GM12873 (cell line): ENCODE data around the gene CARD8.

ENCODE experiments used
- TF ChIP-seq, protein P1 (sequence below): IDR thresholded peaks from 2 replicates; pipeline ENCODE4 v1.5.1; 2012; ENCODE audit warnings: low read depth, mild to moderate bottlenecking, moderate library complexity, low read length, control low read depth; ENCODE audit not compliant: insufficient read depth; ENCODE audit errors: missing control alignments

The CARD8 gene

GRCh38 chr19:48253999-48254398, 1.7 kb downstream of the CARD8 start:
- TF ChIP-seq, protein P1, sequence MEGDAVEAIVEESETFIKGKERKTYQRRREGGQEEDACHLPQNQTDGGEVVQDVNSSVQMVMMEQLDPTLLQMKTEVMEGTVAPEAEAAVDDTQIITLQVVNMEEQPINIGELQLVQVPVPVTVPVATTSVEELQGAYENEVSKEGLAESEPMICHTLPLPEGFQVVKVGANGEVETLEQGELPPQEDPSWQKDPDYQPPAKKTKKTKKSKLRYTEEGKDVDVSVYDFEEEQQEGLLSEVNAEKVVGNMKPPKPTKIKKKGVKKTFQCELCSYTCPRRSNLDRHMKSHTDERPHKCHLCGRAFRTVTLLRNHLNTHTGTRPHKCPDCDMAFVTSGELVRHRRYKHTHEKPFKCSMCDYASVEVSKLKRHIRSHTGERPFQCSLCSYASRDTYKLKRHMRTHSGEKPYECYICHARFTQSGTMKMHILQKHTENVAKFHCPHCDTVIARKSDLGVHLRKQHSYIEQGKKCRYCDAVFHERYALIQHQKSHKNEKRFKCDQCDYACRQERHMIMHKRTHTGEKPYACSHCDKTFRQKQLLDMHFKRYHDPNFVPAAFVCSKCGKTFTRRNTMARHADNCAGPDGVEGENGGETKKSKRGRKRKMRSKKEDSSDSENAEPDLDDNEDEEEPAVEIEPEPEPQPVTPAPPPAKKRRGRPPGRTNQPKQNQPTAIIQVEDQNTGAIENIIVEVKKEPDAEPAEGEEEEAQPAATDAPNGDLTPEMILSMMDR = no peak

DNA sequence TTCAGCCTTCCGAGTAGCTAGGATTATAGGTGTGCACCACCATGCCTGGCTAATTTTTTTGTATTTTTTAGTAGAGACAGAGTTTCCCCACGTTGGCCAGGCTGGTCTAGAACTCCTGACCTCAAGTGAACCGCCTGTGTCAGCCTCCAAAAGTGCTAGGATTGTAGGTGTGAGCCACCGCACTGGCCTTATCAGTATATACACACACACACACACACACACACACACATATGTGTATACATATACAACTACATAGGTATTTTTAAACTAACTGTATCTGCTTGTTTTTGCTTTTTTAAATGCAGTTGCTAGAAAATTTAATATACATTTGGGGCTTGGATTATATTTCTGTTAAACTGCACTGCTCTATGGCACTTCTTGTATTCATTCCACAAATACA, 3.1 kb downstream of the CARD8 start:
- TF ChIP-seq, protein P1 = no peak

DNA sequence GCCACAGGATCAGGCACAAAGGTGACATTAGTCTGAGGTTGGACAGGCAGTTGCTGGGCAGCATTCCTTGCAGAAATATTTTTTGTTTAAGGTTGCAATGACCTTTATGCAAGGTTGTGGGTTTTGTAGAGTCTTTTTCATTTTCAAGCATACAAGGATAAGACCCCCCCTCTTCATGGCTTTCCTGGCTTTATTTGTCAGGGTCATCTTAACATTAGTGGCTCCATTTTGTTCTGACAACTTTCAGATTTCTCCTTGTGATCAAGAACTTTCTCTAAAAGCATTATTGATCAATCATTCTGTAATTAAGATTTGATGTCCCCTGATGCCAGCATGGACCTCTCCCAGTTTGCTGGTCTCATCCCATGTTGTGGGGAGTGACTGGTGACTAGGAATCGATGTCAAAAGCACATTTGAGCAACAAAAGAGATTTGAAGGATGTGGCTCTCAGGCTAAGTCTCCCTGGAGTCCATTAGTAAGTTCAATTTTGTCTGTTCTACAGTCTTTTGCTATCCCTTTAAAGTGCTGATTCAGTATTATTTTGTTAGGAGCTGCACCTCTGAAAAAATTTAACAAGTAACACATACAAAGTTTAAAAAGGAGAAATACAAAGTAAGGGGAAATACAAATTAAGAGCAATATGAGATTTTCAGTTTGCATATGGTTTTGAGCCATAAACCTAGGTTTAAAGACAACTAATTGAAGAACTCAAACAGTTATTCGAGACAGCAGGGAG, 5.3 kb downstream of the CARD8 start:
- TF ChIP-seq, protein P1 = no peak

DNA sequence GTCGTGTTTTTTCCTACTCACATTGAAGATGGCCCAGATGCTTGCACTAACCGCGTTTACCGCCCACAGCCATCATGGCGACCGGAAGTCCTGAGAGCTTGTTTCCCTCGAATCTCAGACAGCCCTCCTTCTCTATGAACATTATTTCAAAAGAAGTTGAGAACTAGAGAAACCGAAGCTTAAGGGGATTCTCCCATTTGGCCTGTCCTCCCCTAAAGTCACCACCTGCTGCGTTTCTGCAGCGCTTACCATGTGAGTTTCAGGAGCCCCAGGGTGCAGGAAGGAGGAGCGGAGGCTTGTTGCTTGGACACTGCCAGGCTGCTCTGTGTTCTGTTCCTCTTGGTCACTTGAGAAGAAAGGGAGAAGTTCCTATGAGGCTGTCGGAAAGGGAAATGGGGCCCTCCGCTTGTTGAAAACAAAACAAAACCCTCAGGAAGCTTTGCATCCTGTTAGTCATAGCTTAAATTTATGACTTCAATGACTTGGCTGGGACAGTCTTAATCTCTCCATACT, 6.2 kb downstream of the CARD8 start:
- TF ChIP-seq, protein P1 = no peak

DNA sequence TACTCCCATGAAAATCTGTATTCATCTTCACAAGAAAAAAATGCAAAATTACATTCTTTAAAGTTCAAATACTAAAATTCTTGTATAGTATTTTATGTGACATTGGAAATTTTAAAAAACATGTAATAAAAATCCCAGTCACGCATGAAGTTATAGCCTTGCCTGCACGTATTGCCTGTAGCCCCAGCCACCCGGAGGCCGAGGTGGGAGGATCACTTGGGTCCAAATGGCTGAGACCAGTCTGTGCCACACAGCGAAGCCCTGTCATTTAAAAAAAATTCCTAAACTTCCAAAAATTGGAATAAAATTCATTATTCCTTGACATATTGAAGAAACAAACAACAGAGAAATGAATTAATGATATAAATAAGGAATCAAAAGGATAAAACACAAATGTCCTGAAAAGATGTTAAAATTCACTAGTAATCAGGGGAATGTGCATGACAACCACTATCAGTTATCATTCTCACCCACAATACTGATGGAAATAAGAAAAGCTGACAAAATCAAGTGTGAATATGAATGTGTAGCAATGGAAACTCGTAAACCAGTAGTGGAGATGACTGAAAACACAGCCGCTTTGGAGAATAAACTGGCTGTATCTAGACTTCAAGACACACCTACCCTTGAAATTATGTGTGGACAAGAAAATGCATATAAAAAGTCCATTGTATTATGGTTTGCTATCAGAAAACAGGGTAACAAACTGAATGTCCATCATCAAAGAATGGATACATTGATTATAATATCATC, 7.5 kb downstream of the CARD8 start:
- TF ChIP-seq, protein P1 = no peak

DNA sequence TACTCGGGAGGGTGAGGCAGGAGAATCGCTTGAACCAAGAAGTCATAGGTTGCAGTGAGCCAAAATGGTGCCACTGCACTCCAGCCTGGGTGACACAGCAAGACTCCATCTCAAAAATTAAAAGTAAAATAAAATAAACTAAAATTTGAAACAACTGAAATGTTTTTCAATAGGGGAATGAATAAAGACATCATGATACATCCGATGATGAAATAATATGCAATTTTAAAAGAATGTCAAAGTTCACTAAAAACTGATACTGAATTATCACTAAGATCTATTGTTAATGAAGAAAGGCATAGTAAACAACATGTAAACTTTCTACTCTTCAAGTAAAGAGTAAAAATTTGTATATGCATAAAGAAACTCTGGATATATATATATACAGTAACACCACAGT, 8.5 kb downstream of the CARD8 start:
- TF ChIP-seq, protein P1 = no peak

DNA sequence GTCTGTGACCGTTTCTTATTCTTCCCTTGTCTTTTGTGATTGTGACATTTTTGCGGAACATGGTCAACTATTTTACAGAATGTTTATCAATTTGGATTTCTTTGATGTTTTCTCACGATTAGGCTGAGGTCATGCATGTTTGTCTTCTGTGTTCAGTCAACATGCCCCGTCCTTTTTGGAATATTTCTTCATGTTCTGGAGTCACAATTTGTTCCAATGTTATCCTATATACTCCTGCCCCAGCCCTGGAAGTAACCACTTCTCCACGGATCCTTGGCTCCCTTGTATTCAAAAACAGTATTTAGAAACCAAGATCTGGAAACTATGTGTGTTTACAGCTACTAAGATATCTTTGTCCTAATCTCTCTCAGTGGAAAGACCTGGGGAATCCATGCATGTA, 9.6 kb downstream of the CARD8 start:
- TF ChIP-seq, protein P1 = no peak
